K562 (cell line): ENCODE results near the gene WFIKKN1. TPM values are rescaled to one million over a fixed set of nuclear protein-coding genes. Genes with fewer than 3 reads are reported as not detected.
A peak's percentile ranks its signal among the peaks of the same experiment; 100 is the strongest.

Source experiments
- ATAC-seq: fragments of 200-7000 bp; cut with Tn5 transposase; 3 replicates; pipeline ENCODE4 v1.9.1; 2020; ENCODE audit warnings: moderate library complexity
- BruUV-seq: library from RNA; stranded (reverse); fragments of 400-500 nt; replicated peaks from 2 replicates; lab custom pipeline; 2021; lab: Mats Ljungman, UMichigan
- CTCF ChIA-PET: fragments of 300-600 bp; formaldehyde crosslinking; extraction: SDS; loops from one replicate; lab custom pipeline; 2021; ENCODE audit warnings: low intra/inter-chr PET ratio; lab: Yijun Ruan, JAX
- POLR2A ChIA-PET: fragments of 300-600, 350-650 bp; sonication (Branson Sonifier 250); formaldehyde crosslinking; extraction: SDS; loops from one replicate; lab custom pipeline; 2021; ENCODE audit warnings: antibody characterized with exemption, inconsistent platforms; lab: Yijun Ruan, JAX
- DNase-seq, 4 experiments: peaks; one replicate each; pipeline versions ENCODE4 v3.0.0 to v3.0.0-alpha.2; 2011 to 2018; ENCODE audit warnings: low spot score in 3 of 4, mixed read lengths in 3 of 4; ENCODE audit errors: extremely low read depth in 1 of 4
- FAIRE-seq: peaks from 2 replicates; lab custom pipeline; 2011; peaks lifted over from hg19 to GRCh38; lab: Jason Lieb, UNC
- H2AFZ ChIP-seq: 2 replicates; pipeline ENCODE4 v1.6.0; 2011; ENCODE audit warnings: low read depth, low read length, control low read depth, inconsistent platforms
- H3K27ac ChIP-seq: fragments of 200-600 bp; 3 replicates; pipeline ENCODE4 v1.8.0; 2011; ENCODE audit warnings: low read depth, mild to moderate bottlenecking, control low read depth, inconsistent platforms, low read length, moderate library complexity, mixed read lengths; ENCODE audit errors: extremely low read depth
- H3K27me3 ChIP-seq, 2 experiments: fragments of 300-600 bp in 1 of 2; 2 replicates in 1 of 2; 3 replicates in 1 of 2; pipeline versions ENCODE4 v1.6.0 to v1.8.0; 2011; ENCODE audit warnings: inconsistent platforms in 2 of 2, low read length in 2 of 2, mild to moderate bottlenecking in 1 of 2, mixed read lengths in 1 of 2, moderate library complexity in 1 of 2; ENCODE audit not compliant: control insufficient read depth in 2 of 2, insufficient read depth in 2 of 2
- H3K36me3 ChIP-seq: fragments of 300-600 bp; 3 replicates; pipeline ENCODE4 v1.8.0; 2011; ENCODE audit warnings: mild to moderate bottlenecking, low read length, inconsistent platforms; ENCODE audit not compliant: control insufficient read depth, insufficient read depth
- H3K4me1 ChIP-seq, 2 experiments: fragments of 200-600 bp in 1 of 2; replicated peaks in 1 of 2; 2 replicates in 1 of 2; 3 replicates in 1 of 2; pipeline versions ENCODE4 v1.5.1 to v1.8.0; 2011; ENCODE audit warnings: inconsistent platforms in 2 of 2, low read length in 2 of 2, mild to moderate bottlenecking in 1 of 2, mixed read lengths in 1 of 2, moderate library complexity in 1 of 2; ENCODE audit not compliant: control insufficient read depth in 2 of 2, insufficient read depth in 2 of 2
- H3K4me2 ChIP-seq: 2 replicates; pipeline ENCODE4 v1.6.1; 2011; ENCODE audit warnings: low read length, control low read depth, inconsistent platforms, mixed read lengths; ENCODE audit not compliant: insufficient read depth
- H3K4me3 ChIP-seq: fragments of 200-600 bp; sonication (generic), shearing (Covaris generic); 2 replicates; pipeline ENCODE4 v1.5.1; 2016; ENCODE audit warnings: control low read depth, inconsistent platforms
- H3K79me2 ChIP-seq: fragments of 200-600 bp; 3 replicates; pipeline ENCODE4 v1.8.0; 2011; ENCODE audit warnings: low read length, inconsistent platforms; ENCODE audit not compliant: control insufficient read depth, insufficient read depth
- H3K9ac ChIP-seq, 2 experiments: 2 replicates each; pipeline versions ENCODE4 v1.6.0 to v1.6.1; 2011; ENCODE audit warnings: low read depth in 2 of 2, low read length in 2 of 2, control low read depth in 1 of 2, inconsistent platforms in 1 of 2, mild to moderate bottlenecking in 1 of 2, mixed read lengths in 1 of 2; ENCODE audit not compliant: insufficient read depth in 1 of 2
- H3K9me1 ChIP-seq: one replicate; pipeline ENCODE4 v1.6.0; 2011; ENCODE audit warnings: inconsistent platforms, mild to moderate bottlenecking, low read length, moderate library complexity; ENCODE audit not compliant: control insufficient read depth, insufficient read depth
- H3K9me3 ChIP-seq: replicated peaks from 2 replicates; pipeline ENCODE4 v1.5.1; 2011; ENCODE audit warnings: low read depth, low read length, inconsistent platforms; ENCODE audit not compliant: control insufficient read depth, insufficient read depth
- H4K20me1 ChIP-seq: replicated peaks from 2 replicates; pipeline ENCODE4 v1.6.1; 2011; ENCODE audit warnings: low read length, inconsistent platforms, mixed read lengths; ENCODE audit not compliant: control insufficient read depth, insufficient read depth
- E4F1 ChIP-seq: fragments of 250-450 bp; sonication (Bioruptor Pico); IDR thresholded peaks from 2 replicates; pipeline ENCODE4 v1.5.0; 2021; ENCODE audit warnings: mild to moderate bottlenecking, borderline replicate concordance
- ELF2 ChIP-seq: fragments of 250-450 bp; sonication (Bioruptor Pico); IDR thresholded peaks from 2 replicates; pipeline ENCODE4 v1.5.0; 2021; ENCODE audit warnings: mild to moderate bottlenecking
- HMGN3 ChIP-seq: IDR thresholded peaks from 2 replicates; pipeline ENCODE4 v1.6.1; 2011; ENCODE audit warnings: borderline replicate concordance, low read depth, mild to moderate bottlenecking, mixed read lengths, low read length; ENCODE audit not compliant: insufficient read length; ENCODE audit errors: extremely low read depth
- MEF2D ChIP-seq: conservative IDR thresholded peaks from 2 replicates; pipeline ENCODE4 v1.6.1; 2016; ENCODE audit warnings: low read depth, missing genetic modification characterization, missing compliant biosample characterization
- RBBP5 ChIP-seq: fragments of 200-600 bp; sonication (generic); IDR thresholded peaks from 2 replicates; pipeline ENCODE4 v1.6.1; 2012; ENCODE audit warnings: borderline replicate concordance, mild to moderate bottlenecking, low read length, control low read depth, inconsistent platforms; ENCODE audit not compliant: insufficient read depth, poor library complexity, severe bottlenecking
- SAP30 ChIP-seq: fragments of 200-600 bp; sonication (generic); IDR thresholded peaks from 2 replicates; pipeline ENCODE4 v1.6.1; 2012; ENCODE audit warnings: borderline replicate concordance, low read depth, mild to moderate bottlenecking, moderate library complexity, low read length, control low read depth, inconsistent platforms; ENCODE audit not compliant: insufficient read depth, poor library complexity, severe bottlenecking
- TEAD2 ChIP-seq: fragments of 450-650 bp; IDR thresholded peaks from 2 replicates; pipeline ENCODE4 v1.6.1; 2016; ENCODE audit warnings: missing genetic modification characterization, control low read depth, missing compliant biosample characterization
- ZBTB9 ChIP-seq: fragments of 450-650 bp; formaldehyde crosslinking; IDR thresholded peaks from 2 replicates; pipeline ENCODE4 v1.4.0; 2020; ENCODE audit warnings: mild to moderate bottlenecking, moderate library complexity
- ZC3H8 ChIP-seq: fragments of 450-650 bp; IDR thresholded peaks from 2 replicates; pipeline ENCODE4 v1.6.1; 2017
- ZNF583 ChIP-seq: fragments of 250-450 bp; sonication (Bioruptor Pico); IDR thresholded peaks from 2 replicates; pipeline ENCODE4 v1.4.0; 2020
- WGBS: fragments of 100-300 bp; shearing (Covaris generic); methylation state at CpG from one replicate; pipeline ENCODE4 v1.1.6; 2016; ENCODE audit warnings: low coverage, mixed read lengths; ENCODE audit not compliant: insufficient coverage; ENCODE audit errors: missing lambda C conversion rate; 5-methylcytosine and 5-hydroxymethylcytosine counted together
- in situ Hi-C: fragments of 300-500 bp; cut with MboI; formaldehyde crosslinking; loops from 4 replicates; pipeline ENCODE4 v1.15.0; 2018; ENCODE audit warnings: inconsistent platforms, mixed read lengths
- intact Hi-C: fragments of 100-400 bp; cut with micrococcal nuclease; formaldehyde crosslinking; loops from 2 replicates; pipeline ENCODE4 v1.14.2; 2022
- polyA plus RNA-seq, 8 experiments: library from polyadenylated mRNA; depleted of rRNA in 4 of 8; stranded (reverse) in 5 of 8; unstranded in 3 of 8; fragments of >200 nt; fragmentation: Nextera tagmentation in 2 of 8; fragmentation: Illumina TruSeq in 1 of 8; extraction: Ambion mirVana in 2 of 8; extraction: Trizol in 1 of 8; gene quantifications; 2 replicates each; pipeline versions ENCODE4 v1.2.1 to v1.2.3, GENCODE V29; 2011 to 2014; ENCODE audit warnings: inconsistent platforms in 1 of 8, missing spikeins in 1 of 8
- total RNA-seq, 7 experiments: library from RNA; depleted of rRNA in 6 of 7; stranded (reverse); fragments of >200 nt in 6 of 7; fragmentation: Illumina TruSeq in 2 of 7; extraction: Trizol in 2 of 7; gene quantifications; 2 replicates each; pipeline versions ENCODE4 v1.2.1 to v1.2.3, GENCODE V29; 2011 to 2021; ENCODE audit warnings: low replicate concordance in 1 of 7
- TF ChIP-seq, protein P1 (sequence below): fragments of 450-650 bp; IDR thresholded peaks from 2 replicates; pipeline ENCODE4 v1.6.1; 2016; ENCODE audit warnings: mild to moderate bottlenecking
- TF ChIP-seq, protein P2 (sequence below): sonication (generic); formaldehyde crosslinking; IDR thresholded peaks from 2 replicates; pipeline ENCODE4 v1.9.0; 2022; ENCODE audit warnings: mild to moderate bottlenecking, missing genetic modification reagents

Gene WFIKKN1
- total and polyA plus RNA-seq, 9 of the 15 experiments (the other 6 are each of a cell fraction or from before 2014, with no cell fraction given): 0.14 to 1.1 (median 0.50) TPM; not detected in 4

- H3K9ac ChIP-seq: peak overlapping the region in 1 of 2 experiments; percentile 17; a peak in 1 of 4 replicates
- WGBS: 56% methylated on average over 10 of the region's 12 CpGs
- no peaks in the 10 kb centered on the region for H4K20me1 ChIP-seq
- in situ Hi-C loops (no loop called here), intact Hi-C loops (no loop called here)
- ATAC-seq (no peak), FAIRE-seq (no peak), DNase-seq (no peak)
- H3K79me2 ChIP-seq: no peaks in the 10 kb centered on the region
- no peaks in the 10 kb centered on the region for H3K36me3 ChIP-seq
- CTCF ChIA-PET: no interaction called here
- H3K4me1 ChIP-seq: peaks cover 0 to 89% of the 10 kb centered on the region in 2 experiments; a peak in 2 of 5 replicates
- no peaks in the 10 kb centered on the region for H3K9me3 ChIP-seq
- H3K27me3 ChIP-seq: no peaks in the 10 kb centered on the region
- no peak overlapping the region for H3K4me2 ChIP-seq
- no peak overlapping the region for H3K27ac ChIP-seq
- no peak overlapping the region for H3K4me3 ChIP-seq
- POLR2A ChIA-PET: interaction anchor here (0.5 to 0.6 kb wide), 3 partner anchors 70 to 94 kb away, joined by 3 to 4 read pairs (median 3); no protein-coding TSS in a partner anchor
- H3K9me1 ChIP-seq: no peaks in the 10 kb centered on the region
- H2AFZ ChIP-seq: no peak overlapping the region
- TF ChIP-seq ZNF583 (CRISPR knock-in tag) (no peak), E4F1 (CRISPR knock-in tag) (no peak), TEAD2 (tag) (no peak), ZBTB9 (CRISPR knock-in tag) (no peak), ELF2 (CRISPR knock-in tag) (no peak), MEF2D (tag) (no peak), ZC3H8 (no peak), HMGN3 (no peak), SAP30 (no peak), RBBP5 (no peak)
- TF ChIP-seq, protein P1, sequence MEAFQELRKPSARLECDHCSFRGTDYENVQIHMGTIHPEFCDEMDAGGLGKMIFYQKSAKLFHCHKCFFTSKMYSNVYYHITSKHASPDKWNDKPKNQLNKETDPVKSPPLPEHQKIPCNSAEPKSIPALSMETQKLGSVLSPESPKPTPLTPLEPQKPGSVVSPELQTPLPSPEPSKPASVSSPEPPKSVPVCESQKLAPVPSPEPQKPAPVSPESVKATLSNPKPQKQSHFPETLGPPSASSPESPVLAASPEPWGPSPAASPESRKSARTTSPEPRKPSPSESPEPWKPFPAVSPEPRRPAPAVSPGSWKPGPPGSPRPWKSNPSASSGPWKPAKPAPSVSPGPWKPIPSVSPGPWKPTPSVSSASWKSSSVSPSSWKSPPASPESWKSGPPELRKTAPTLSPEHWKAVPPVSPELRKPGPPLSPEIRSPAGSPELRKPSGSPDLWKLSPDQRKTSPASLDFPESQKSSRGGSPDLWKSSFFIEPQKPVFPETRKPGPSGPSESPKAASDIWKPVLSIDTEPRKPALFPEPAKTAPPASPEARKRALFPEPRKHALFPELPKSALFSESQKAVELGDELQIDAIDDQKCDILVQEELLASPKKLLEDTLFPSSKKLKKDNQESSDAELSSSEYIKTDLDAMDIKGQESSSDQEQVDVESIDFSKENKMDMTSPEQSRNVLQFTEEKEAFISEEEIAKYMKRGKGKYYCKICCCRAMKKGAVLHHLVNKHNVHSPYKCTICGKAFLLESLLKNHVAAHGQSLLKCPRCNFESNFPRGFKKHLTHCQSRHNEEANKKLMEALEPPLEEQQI: no peak
- TF ChIP-seq, protein P2, sequence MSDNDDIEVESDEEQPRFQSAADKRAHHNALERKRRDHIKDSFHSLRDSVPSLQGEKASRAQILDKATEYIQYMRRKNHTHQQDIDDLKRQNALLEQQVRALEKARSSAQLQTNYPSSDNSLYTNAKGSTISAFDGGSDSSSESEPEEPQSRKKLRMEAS (CRISPR knock-in tag): no peak
- BruUV-seq: no TSS peak
Observed at GRCh38 chr16:654034-654433, 23.2 kb downstream of the WFIKKN1 start.
